ENCODE data around the gene HTRA2.

HTRA2 gene

GRCh38 chr2:74577448-74577847 is 47.7 kb downstream of the HTRA2 start:
- no peak for DNase-seq (ENCODE audit: low read depth, low spot score)
- TF ChIP-seq POLR2AphosphoS5 (IDR thresholded peaks at IDR 0.05; ENCODE audit: borderline replicate concordance, low read depth, low read length): no peak
- no peak for TF ChIP-seq FOXP2 (optimal IDR thresholded peaks at IDR 0.05; ENCODE audit: control extremely low read depth, extremely low read length, insufficient read depth)
- no peak for TF ChIP-seq EZH2 (IDR thresholded peaks at IDR 0.05)
- Histone ChIP-seq H3K36me3 (ENCODE audit: insufficient read depth, low read length) (no peaks in the 10 kb centered on the region), H3K4me3 (no peak overlapping the region), H3K9ac (ENCODE audit: insufficient read length) (no peak overlapping the region), H3K9me3 (ENCODE audit: low read depth, low read length) (no peaks in the 10 kb centered on the region), H3K27ac (no peak overlapping the region)

- no peaks in the 10 kb centered on the region for H3K9me3 ChIP-seq (ENCODE audit: low read depth, low read length)
- no peak overlapping the region for H3K4me3 ChIP-seq
- TF ChIP-seq POLR2AphosphoS5 (IDR thresholded peaks at IDR 0.05; ENCODE audit: borderline replicate concordance, low read depth, low read length): no peak
- no peak for TF ChIP-seq FOXP2 (optimal IDR thresholded peaks at IDR 0.05; ENCODE audit: control extremely low read depth, extremely low read length, insufficient read depth)
- no peak for TF ChIP-seq EZH2 (IDR thresholded peaks at IDR 0.05)
- no peaks in the 10 kb centered on the region for H3K36me3 ChIP-seq (ENCODE audit: insufficient read depth, low read length)
- no peak overlapping the region for H3K27ac ChIP-seq
- H3K9ac ChIP-seq (ENCODE audit: insufficient read length): no peak overlapping the region
- no peak for DNase-seq (ENCODE audit: low read depth, low spot score)
Observed at GRCh38 chr2:74578408-74578807, 48.7 kb downstream of the HTRA2 start.

GRCh38 chr2:74581463-74581862 is 51.7 kb downstream of the HTRA2 start:
- no peak overlapping the region for H3K9ac ChIP-seq (ENCODE audit: insufficient read length)
- H3K9me3 ChIP-seq (ENCODE audit: low read depth, low read length): no peaks in the 10 kb centered on the region
- no peaks in the 10 kb centered on the region for H3K36me3 ChIP-seq (ENCODE audit: insufficient read depth, low read length)
- no peak for DNase-seq (ENCODE audit: low read depth, low spot score)
- TF ChIP-seq FOXP2 (optimal IDR thresholded peaks at IDR 0.05; ENCODE audit: control extremely low read depth, extremely low read length, insufficient read depth) (no peak), EZH2 (IDR thresholded peaks at IDR 0.05) (no peak), POLR2AphosphoS5 (IDR thresholded peaks at IDR 0.05; ENCODE audit: borderline replicate concordance, low read depth, low read length) (no peak)
- no peak overlapping the region for H3K27ac ChIP-seq
- no peak overlapping the region for H3K4me3 ChIP-seq

GRCh38 chr2:74582184-74582583 is 52.5 kb downstream of the HTRA2 start:
- no peaks in the 10 kb centered on the region for H3K9me3 ChIP-seq (ENCODE audit: low read depth, low read length)
- DNase-seq (ENCODE audit: low read depth, low spot score): no peak
- TF ChIP-seq EZH2 (IDR thresholded peaks at IDR 0.05) (no peak), FOXP2 (optimal IDR thresholded peaks at IDR 0.05; ENCODE audit: control extremely low read depth, extremely low read length, insufficient read depth) (no peak), POLR2AphosphoS5 (IDR thresholded peaks at IDR 0.05; ENCODE audit: borderline replicate concordance, low read depth, low read length) (no peak)
- no peak overlapping the region for H3K27ac ChIP-seq
- no peak overlapping the region for H3K9ac ChIP-seq (ENCODE audit: insufficient read length)
- H3K36me3 ChIP-seq (ENCODE audit: insufficient read depth, low read length): no peaks in the 10 kb centered on the region
- no peak overlapping the region for H3K4me3 ChIP-seq

Data from SK-N-MC (cell line).